ENCODE measurements around the gene NTM.

NTM gene

GRCh38 chr11:131866535-131867400 lies 496.4 kb downstream of the NTM start:
- no peak for DNase-seq (ENCODE audit: low read depth)

GRCh38 chr11:131867457-131868257 lies 497.2 kb downstream of the NTM start:
- peak; percentile 57 for DNase-seq (ENCODE audit: low read depth)

- DNase-seq (ENCODE audit: low read depth) = no peak
Observed at GRCh38 chr11:131868629-131869507, 498.5 kb downstream of the NTM start.

GRCh38 chr11:131870305-131870704 lies 499.9 kb downstream of the NTM start:
- no peak for DNase-seq (ENCODE audit: low read depth)

GRCh38 chr11:131871006-131871405 lies 500.6 kb downstream of the NTM start:
- no peak for DNase-seq (ENCODE audit: low read depth)

GRCh38 chr11:131874070-131874469 lies 503.7 kb downstream of the NTM start:
- DNase-seq (ENCODE audit: low read depth) = no peak

GRCh38 chr11:131875611-131876010 lies 505.2 kb downstream of the NTM start:
- DNase-seq (ENCODE audit: low read depth) = no peak

- DNase-seq (ENCODE audit: low read depth) = no peak
Observed at GRCh38 chr11:131877246-131877942, 507.0 kb downstream of the NTM start.

GRCh38 chr11:131880316-131880715 lies 509.9 kb downstream of the NTM start:
- DNase-seq (ENCODE audit: low read depth) = no peak

- no peak for DNase-seq (ENCODE audit: low read depth)
Observed at GRCh38 chr11:131880976-131881375, 510.6 kb downstream of the NTM start.

- no peak for DNase-seq (ENCODE audit: low read depth)
Observed at GRCh38 chr11:131883332-131883731, 512.9 kb downstream of the NTM start.

GRCh38 chr11:131884461-131885073 lies 514.2 kb downstream of the NTM start:
- DNase-seq (ENCODE audit: low read depth) = no peak

GRCh38 chr11:131885431-131885830 lies 515.0 kb downstream of the NTM start:
- DNase-seq (ENCODE audit: low read depth) = no peak

- no peak for DNase-seq (ENCODE audit: low read depth)
Observed at GRCh38 chr11:131886201-131886600, 515.8 kb downstream of the NTM start.

GRCh38 chr11:131888230-131888855 lies 517.9 kb downstream of the NTM start:
- peak; percentile 89 for DNase-seq (ENCODE audit: low read depth)

GRCh38 chr11:131889146-131889577 lies 518.7 kb downstream of the NTM start:
- peak; percentile 71 for DNase-seq (ENCODE audit: low read depth)

GRCh38 chr11:131889760-131890581 lies 519.6 kb downstream of the NTM start:
- DNase-seq (ENCODE audit: low read depth) = no peak

- no peak for DNase-seq (ENCODE audit: low read depth)
Observed at GRCh38 chr11:131893103-131893890, 522.9 kb downstream of the NTM start.

- DNase-seq (ENCODE audit: low read depth) = no peak
Observed at GRCh38 chr11:131893988-131894387, 523.6 kb downstream of the NTM start.
